EH (cell line): Measurements from ENCODE around the gene OR5AS1.
"Not testable (repeated sequence)": the region's sequence is repeated elsewhere in the genome, so short reads cannot be mapped to it uniquely, and the experiment has no call there.

ENCODE experiments used
- DNase-seq: peaks from one replicate; pipeline ENCODE4 v3.0.0-alpha.2; 2015; ENCODE audit warnings: low read depth

Gene OR5AS1

GRCh38 chr11:56027354-56027753, at the start of gene OR5AS1:
OR5AS1 (plus strand) TSS chr11:56027654; CDS start chr11:56030419, 2,765 bp downstream.
- no peak for DNase-seq

GRCh38 chr11:55994525-55994924, 32.9 kb upstream of the OR5AS1 start, which contains the start of gene OR5F1:
OR5F1 (minus strand) TSS chr11:55994625; CDS start chr11:55994625, 0 bp downstream.
- DNase-seq: no peak

GRCh38 chr11:56010716-56011115, 16.7 kb upstream of the OR5AS1 start:
- DNase-seq: no peak

GRCh38 chr11:56013805-56014204, 13.6 kb upstream of the OR5AS1 start:
- DNase-seq: no peak

- DNase-seq: no peak
Observed at GRCh38 chr11:56045538-56045937, 18.1 kb downstream of the OR5AS1 start.

- no peak for DNase-seq
Observed at GRCh38 chr11:56048480-56048879, 21.0 kb downstream of the OR5AS1 start.

- DNase-seq: no peak
Observed at GRCh38 chr11:56049487-56049886, 22.0 kb downstream of the OR5AS1 start.

GRCh38 chr11:56056366-56056765, 28.9 kb downstream of the OR5AS1 start:
- not testable (repeated sequence) for DNase-seq

GRCh38 chr11:56057661-56058237, 30.3 kb downstream of the OR5AS1 start:
- DNase-seq: not testable (repeated sequence)

GRCh38 chr11:56058260-56058780, 30.9 kb downstream of the OR5AS1 start:
- DNase-seq: not testable (repeated sequence)

GRCh38 chr11:56066980-56067379, 39.5 kb downstream of the OR5AS1 start:
- DNase-seq: no peak
